Cerebellar cortex (tissue), 1 donor: Measurements from ENCODE around the gene LAMTOR5.
"Not testable (repeated sequence)": the region's sequence is repeated elsewhere in the genome, so short reads cannot be mapped to it uniquely, and the experiment has no call there.

ENCODE experiments used
- DNase-seq: peaks from one replicate; pipeline ENCODE4 v3.0.0-alpha.2; 2015; ENCODE audit warnings: low spot score

LAMTOR5 gene

GRCh38 chr1:110407260-110408210 is at the start of gene LAMTOR5:
Gene LAMTOR5 (minus strand): TSS chr1:110407694. CDS start chr1:110407620, 74 bp downstream.
- peak; percentile 92 for DNase-seq

- no peak for DNase-seq
Observed at GRCh38 chr1:110457206-110457605, 49.7 kb upstream of the LAMTOR5 start.

DNA sequence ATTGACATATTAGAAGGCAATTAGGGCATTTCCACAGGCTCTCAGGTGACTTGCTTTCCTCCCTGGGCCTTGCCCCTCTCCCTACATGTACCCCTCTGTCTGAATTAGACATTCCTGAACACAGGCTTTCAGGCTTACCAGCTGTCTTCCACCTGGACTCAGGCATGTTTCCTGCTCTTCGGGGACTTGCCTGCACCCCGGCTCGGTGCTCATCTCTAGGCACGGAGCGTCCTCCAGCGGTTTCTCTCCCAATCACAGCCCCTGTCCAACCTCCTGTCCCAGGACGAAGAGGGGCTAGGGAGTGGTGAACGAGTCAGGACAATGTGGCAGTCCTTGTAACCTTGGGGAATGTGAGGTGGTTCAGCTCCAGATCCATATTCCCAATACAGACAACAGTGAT is 47.7 kb upstream of the LAMTOR5 start:
- no peak for DNase-seq

GRCh38 chr1:110454328-110454727 is 46.8 kb upstream of the LAMTOR5 start:
- no peak for DNase-seq

- DNase-seq = no peak
Observed at GRCh38 chr1:110453829-110454228, 46.3 kb upstream of the LAMTOR5 start.

GRCh38 chr1:110452330-110452729 is 44.8 kb upstream of the LAMTOR5 start:
- DNase-seq = peak; percentile 62

DNA sequence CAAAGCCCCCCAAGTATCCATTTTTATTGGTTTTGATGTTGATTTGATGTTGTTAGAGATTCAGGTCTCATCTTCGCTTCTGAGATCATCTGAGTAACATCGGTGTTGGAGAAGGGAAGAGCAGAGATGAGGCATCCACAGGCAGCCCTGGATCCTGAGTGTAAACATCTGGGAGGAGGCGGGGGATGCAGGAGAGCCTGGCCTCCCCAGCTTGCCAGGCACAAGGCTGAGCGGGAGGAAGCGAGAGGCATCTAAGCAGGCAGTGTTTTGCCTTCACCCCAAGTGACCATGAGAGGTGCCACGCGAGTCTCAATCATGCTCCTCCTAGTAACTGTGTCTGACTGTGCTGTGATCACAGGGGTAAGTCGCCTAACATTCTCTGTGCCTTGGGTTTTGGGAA is 43.4 kb upstream of the LAMTOR5 start, which contains the start of gene PROK1:
TSS of gene PROK1 (plus strand) at position 221 of the 400 bp plus-strand sequence. CDS start at position 289, 68 bp downstream.
- DNase-seq = no peak

DNA sequence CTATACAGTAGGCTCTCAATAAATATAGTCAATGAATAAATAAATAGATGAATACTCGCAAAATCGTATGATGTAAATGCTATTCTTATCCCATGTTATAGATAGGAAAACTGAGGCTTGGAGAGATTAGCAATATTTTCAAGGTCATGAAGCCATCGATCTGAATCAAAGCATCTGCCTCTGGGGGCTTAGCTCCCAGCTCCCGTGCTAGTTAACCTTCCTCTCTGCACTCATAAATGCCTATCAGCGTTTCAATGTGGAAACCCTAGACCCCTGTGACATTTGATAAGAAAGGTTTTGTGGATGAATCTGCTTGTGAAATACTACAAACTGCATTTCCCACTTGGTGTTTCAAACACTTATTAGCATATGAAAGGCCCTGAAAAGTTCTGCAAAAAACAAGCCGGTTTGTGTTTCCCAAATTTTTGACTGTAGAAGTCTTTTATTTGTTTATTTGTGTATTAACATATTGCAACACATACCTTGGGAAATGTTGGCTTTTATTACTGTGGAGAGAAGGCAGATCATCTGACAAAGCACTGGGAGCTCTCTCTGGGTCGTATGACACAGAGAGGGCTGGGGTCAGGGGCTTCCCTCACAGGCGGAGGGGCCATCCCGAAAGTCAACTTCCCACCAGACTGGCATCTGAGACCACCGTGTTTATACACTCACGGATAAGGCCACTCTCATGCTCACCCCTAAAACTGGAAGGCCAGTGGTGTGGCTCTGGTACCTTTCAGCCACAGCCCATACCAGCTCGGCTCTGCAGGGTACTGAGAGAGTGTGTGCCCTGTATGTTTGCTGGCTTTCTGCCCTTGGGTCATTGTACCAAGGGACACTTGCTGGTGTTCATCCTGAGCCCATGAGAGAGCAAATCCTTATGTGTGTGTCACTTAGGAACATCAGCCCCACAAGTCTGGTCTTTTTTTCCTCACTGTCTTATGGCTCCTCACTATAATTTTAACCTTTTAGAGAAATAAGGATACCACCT is 42.5 kb upstream of the LAMTOR5 start:
- no peak for DNase-seq

- DNase-seq = no peak
Observed at GRCh38 chr1:110444561-110444960, 37.1 kb upstream of the LAMTOR5 start.

- DNase-seq = no peak
Observed at GRCh38 chr1:110443451-110443850, 36.0 kb upstream of the LAMTOR5 start.

- DNase-seq = no peak
Observed at GRCh38 chr1:110441888-110442287, 34.4 kb upstream of the LAMTOR5 start.

DNA sequence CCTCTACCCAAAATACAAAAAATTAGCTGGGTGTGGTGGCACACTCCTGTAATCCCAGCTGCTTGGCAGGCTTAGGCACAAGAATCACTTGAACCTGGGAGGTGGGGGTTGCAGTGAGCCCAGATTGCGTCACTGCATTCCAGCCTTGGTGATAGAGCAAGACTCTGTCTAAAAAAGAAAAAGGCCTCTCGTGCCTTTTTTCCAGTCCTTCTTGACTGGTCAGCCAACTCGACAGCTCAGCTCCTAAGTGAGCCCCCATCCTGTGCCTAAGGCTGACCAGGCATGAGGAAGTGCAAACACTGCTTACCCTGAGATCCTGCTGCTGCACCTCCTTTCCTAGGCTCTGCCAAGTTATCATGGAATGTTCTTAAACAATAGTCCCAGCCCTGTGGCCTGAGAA is 33.4 kb upstream of the LAMTOR5 start:
- no peak for DNase-seq

- DNase-seq = not testable (repeated sequence)
Observed at GRCh38 chr1:110439873-110440272, 32.4 kb upstream of the LAMTOR5 start.

- DNase-seq = no peak
Observed at GRCh38 chr1:110438893-110439292, 31.4 kb upstream of the LAMTOR5 start.

DNA sequence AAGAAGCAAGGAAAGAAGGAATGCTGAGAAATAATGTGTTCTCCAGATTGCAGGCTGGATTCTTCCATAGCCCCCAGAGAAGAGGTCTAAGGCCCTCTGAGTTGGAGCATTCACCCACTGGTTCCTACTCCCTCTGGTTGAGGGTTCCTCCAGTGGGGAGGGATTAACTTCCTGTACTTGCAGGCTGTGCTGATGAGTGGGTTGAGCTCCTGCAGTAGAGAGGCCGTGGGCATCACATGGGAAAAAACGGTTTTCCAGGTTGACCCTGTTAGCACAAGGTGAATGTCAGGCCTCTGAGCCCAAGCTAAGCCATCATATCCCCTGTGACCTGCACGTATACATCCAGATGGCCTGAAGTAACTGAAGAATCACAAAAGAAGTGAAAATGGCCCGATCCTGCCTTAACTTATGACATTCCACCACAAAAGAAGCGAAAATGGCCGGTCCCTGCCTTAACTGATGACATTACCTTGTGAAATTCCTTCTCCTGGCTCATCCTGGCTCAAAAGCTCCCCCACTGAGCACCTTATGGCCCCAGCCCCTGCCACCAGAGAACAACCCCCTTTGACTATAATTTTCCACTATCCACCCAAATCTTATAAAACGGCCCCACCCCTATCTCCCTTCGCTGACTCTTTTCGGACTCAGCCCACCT is 30.3 kb upstream of the LAMTOR5 start:
- DNase-seq = not testable (repeated sequence)

GRCh38 chr1:110436635-110437034 is 29.1 kb upstream of the LAMTOR5 start:
- no peak for DNase-seq

GRCh38 chr1:110434946-110435345 is 27.5 kb upstream of the LAMTOR5 start:
- DNase-seq = no peak

- no peak for DNase-seq
Observed at GRCh38 chr1:110433803-110434202, 26.3 kb upstream of the LAMTOR5 start.

DNA sequence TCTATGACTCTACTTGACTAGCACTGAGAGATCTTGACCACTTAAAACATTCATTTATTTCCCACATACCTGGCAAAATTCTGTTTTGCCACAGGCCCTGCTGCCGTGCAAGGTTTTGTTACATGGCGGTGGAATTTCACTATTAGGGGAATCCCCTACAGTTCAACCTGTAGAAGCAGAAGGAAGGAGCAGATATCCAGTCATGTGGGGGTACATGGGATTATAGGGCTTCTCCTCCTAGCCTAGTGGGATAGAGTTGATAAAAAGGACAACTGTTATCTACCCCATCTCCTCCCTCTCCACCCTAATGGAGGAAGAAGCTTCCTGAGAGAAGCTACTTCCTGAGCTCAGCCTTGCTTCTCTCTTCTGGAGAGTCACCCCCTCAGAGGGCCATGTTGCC is 25.7 kb upstream of the LAMTOR5 start:
- DNase-seq = no peak

DNA sequence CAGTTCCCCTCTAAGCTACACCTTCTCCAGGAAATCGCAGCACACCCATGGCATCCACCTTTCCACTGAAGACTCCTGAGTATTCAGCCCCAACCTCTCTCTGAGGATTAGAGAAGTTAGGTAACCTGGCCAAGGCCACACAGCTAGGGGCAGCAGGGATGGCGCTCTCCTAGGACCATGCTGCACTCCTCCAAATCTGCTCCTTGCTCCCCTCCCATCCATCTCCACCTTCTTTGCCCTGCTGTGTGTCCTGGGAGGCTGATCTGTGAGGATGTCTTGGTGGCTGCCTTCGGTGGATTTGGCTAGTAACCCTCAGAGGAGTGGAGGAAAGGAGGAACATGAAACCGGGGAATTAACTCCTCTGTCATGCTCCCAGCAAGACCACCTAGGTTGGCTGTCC is 23.4 kb upstream of the LAMTOR5 start:
- no peak for DNase-seq

GRCh38 chr1:110430366-110430765 is 22.9 kb upstream of the LAMTOR5 start:
- DNase-seq = no peak

GRCh38 chr1:110428946-110429345 is 21.5 kb upstream of the LAMTOR5 start:
- DNase-seq = no peak
